ENCODE results near the gene SEMA3B.

DNA sequence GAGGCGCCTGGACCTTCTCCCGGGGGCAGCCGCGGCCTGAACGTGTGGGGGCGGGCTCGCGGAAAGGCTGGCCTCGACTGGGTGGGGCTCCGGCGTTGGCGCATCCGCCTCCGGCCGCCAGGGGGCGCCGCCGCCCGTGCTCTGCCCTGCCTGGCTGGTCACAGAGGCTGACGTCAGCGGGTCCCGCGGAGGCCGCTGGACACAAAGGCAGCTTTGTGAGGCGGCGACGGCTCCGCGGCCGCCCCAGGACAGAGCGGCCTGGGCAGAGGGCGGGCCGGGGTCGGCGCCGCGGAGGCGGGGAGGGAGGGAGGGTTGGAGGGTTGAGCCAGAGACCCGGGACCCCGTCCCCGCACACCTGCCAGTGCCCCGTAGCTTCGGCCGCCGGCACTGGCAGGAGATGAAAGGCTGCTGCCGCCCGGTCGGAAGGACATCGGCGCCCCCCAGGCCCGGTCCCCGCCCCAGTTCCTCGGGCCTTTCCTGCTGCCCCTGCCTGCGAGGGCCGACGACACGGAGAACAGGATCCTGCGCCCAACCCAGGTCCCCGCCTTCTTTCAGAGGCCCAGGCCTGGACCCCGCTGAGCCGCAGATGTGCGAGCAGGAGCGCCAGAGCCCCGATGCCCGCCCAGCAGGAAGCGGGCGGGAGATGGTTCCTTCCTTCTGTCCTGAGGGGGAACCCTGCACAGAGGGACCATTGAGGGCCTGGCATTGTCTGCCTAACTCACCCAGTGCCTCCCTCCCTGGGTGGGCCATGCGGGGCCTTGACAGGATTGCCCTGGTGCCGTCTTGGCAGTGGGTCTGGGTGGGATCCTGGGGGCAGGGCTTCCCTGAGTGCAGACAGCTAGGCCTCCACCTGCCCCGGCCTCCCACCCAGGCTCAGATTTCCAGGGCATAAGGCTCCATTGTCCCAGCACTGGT lies 8.7 kb upstream of the SEMA3B start:
- TF ChIP-seq POLR2AphosphoS5 (IDR thresholded peaks at IDR 0.05; ENCODE audit: low read depth, low read length) (no peak; the same call in none of the 2 replicates), POLR2A (IDR thresholded peaks at IDR 0.05; ENCODE audit: low read depth, low read length) (peak; percentile 71; the same call in 1 of the 2 replicates), TAF1 (IDR thresholded peaks at IDR 0.05; ENCODE audit: borderline replicate concordance, low read depth, low read length) (no peak)

Measured in GM12892 (cell line).